ENCODE data around the gene DCBLD2. TPM values are rescaled to one million over a fixed set of nuclear protein-coding genes. Genes with fewer than 3 reads are reported as not detected.

DCBLD2 gene
- total and polyA plus RNA-seq, 2 donors (not counting 3 experiments of a cell fraction or from before 2014, with no cell fraction given): 28.7 to 77.3 TPM

GRCh38 chr3:98807561-98807960 lies 93.9 kb downstream of the DCBLD2 start:
- Histone ChIP-seq H3K4me3 (replicated peaks in 1 of 3; ENCODE audit: insufficient read depth in 1 of 3, low read depth in 1 of 3, low read length in 3 of 3) (no peak overlapping the region), H3K9me1 (replicated peaks; ENCODE audit: control insufficient read depth, extremely low read depth, insufficient read depth, low read length) (no peaks in the 10 kb centered on the region), H2AFZ (ENCODE audit: low read depth, low read length) (no peak overlapping the region), H4K20me1 (replicated peaks; ENCODE audit: control insufficient read depth, extremely low read depth, insufficient read depth, low read length) (no peaks in the 10 kb centered on the region), H3K4me1 (ENCODE audit: control insufficient read depth, extremely low read depth, insufficient read depth, low read length) (peaks cover 3% of the 10 kb centered on the region), H3K4me2 (ENCODE audit: insufficient read depth, low read length) (no peak overlapping the region), H3K27ac (ENCODE audit: insufficient read depth, low read depth, low read length) (no peak overlapping the region), H3K36me3 (ENCODE audit: control insufficient read depth in 2 of 2, extremely low read depth in 1 of 2, insufficient read depth in 2 of 2, low read length in 2 of 2) (peaks cover 9 to 27% of the 10 kb centered on the region in 2 experiments), H3K27me3 (ENCODE audit: control insufficient read depth in 2 of 2, insufficient read depth in 2 of 2, low read length in 2 of 2) (no peaks in the 10 kb centered on the region), H3K9me3 (replicated peaks; ENCODE audit: control insufficient read depth, insufficient read depth, low read length) (no peaks in the 10 kb centered on the region), H3K9ac (replicated peaks; ENCODE audit: extremely low read depth, insufficient read depth, low read length) (no peak overlapping the region), H3K79me2 (ENCODE audit: control insufficient read depth, insufficient read depth, low read length) (no peaks in the 10 kb centered on the region)
- BruUV-seq (replicated peaks): no TSS peak
- intact Hi-C loops (cut with micrococcal nuclease) (loop anchor here (2.0 kb wide), 1 partner anchor 73 kb away; no protein-coding TSS in a partner anchor), dilution Hi-C loops (cut with MboI; ENCODE audit: extremely low pct_ligation_motif_present, low sequenced_read_pairs) (loop anchor here (25.0 kb wide), 1 partner anchor 195 kb away; no protein-coding TSS in a partner anchor)
- ChIA-PET POLR2A (no interaction called here), CTCF (no interaction called here)
- FAIRE-seq: no peak
- no peak for DNase-seq (ENCODE audit: low read depth, low spot score)
- no peak for TF ChIP-seq POLR2A (IDR thresholded peaks at IDR 0.05; ENCODE audit: low read depth, low read length)
- TF ChIP-seq, protein P1, sequence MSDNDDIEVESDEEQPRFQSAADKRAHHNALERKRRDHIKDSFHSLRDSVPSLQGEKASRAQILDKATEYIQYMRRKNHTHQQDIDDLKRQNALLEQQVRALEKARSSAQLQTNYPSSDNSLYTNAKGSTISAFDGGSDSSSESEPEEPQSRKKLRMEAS (IDR thresholded peaks at IDR 0.05; ENCODE audit: insufficient read depth, insufficient read length): no peak
- TF ChIP-seq JUN (IDR thresholded peaks at IDR 0.05; ENCODE audit: borderline replicate concordance, insufficient read depth, insufficient read length, low read depth): no peak
- TF ChIP-seq FOS (IDR thresholded peaks at IDR 0.05; ENCODE audit: borderline replicate concordance, insufficient read depth, low read length): no peak
- no peak for TF ChIP-seq POLR2AphosphoS5 (IDR thresholded peaks at IDR 0.05; ENCODE audit: insufficient read depth, low read depth, low read length)
- TF ChIP-seq GATA2 (IDR thresholded peaks at IDR 0.05; ENCODE audit: insufficient read depth, insufficient read length, low read depth, low read length): no peak

DNA sequence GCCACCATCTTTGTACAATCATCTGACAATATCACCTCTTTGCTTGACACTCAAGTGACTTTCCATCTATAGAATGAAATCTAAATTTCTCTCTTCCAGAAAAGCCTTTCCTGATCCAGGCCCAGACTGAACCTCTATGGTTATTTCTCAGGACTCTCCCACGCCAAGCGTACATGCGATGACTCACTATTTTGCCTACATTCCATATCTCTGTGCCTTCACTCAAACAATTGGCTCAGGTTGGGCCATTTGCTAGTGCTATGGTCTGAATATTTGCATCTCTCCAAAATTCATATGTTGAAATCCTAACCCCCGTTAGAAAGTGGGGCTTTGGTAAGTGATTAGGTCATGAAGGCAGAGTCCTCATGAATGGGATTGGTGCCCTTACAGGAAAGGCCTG lies 94.5 kb downstream of the DCBLD2 start:
- POLR2A ChIA-PET: no interaction called here
- CTCF ChIA-PET: interaction anchor here (0.9 to 2.1 kb wide), 2 partner anchors 13 to 205 kb away, joined by 4 to 11 read pairs; no protein-coding TSS in a partner anchor
- no peak for DNase-seq (ENCODE audit: low read depth, low spot score)
- Histone ChIP-seq H3K36me3 (ENCODE audit: control insufficient read depth in 2 of 2, extremely low read depth in 1 of 2, insufficient read depth in 2 of 2, low read length in 2 of 2) (peaks cover 9 to 27% of the 10 kb centered on the region in 2 experiments), H3K79me2 (ENCODE audit: control insufficient read depth, insufficient read depth, low read length) (no peaks in the 10 kb centered on the region), H3K27ac (ENCODE audit: insufficient read depth, low read depth, low read length) (no peak overlapping the region), H3K4me1 (ENCODE audit: control insufficient read depth, extremely low read depth, insufficient read depth, low read length) (peaks cover 3% of the 10 kb centered on the region), H3K4me2 (ENCODE audit: insufficient read depth, low read length) (no peak overlapping the region), H3K9me1 (replicated peaks; ENCODE audit: control insufficient read depth, extremely low read depth, insufficient read depth, low read length) (no peaks in the 10 kb centered on the region), H3K4me3 (replicated peaks in 1 of 3; ENCODE audit: insufficient read depth in 1 of 3, low read depth in 1 of 3, low read length in 3 of 3) (no peak overlapping the region), H3K9me3 (replicated peaks; ENCODE audit: control insufficient read depth, insufficient read depth, low read length) (no peaks in the 10 kb centered on the region), H4K20me1 (replicated peaks; ENCODE audit: control insufficient read depth, extremely low read depth, insufficient read depth, low read length) (no peaks in the 10 kb centered on the region), H3K27me3 (ENCODE audit: control insufficient read depth in 2 of 2, insufficient read depth in 2 of 2, low read length in 2 of 2) (no peaks in the 10 kb centered on the region), H3K9ac (replicated peaks; ENCODE audit: extremely low read depth, insufficient read depth, low read length) (no peak overlapping the region), H2AFZ (ENCODE audit: low read depth, low read length) (no peak overlapping the region)
- no peak for FAIRE-seq
- TF ChIP-seq, protein P1 (IDR thresholded peaks at IDR 0.05; ENCODE audit: insufficient read depth, insufficient read length): no peak
- no peak for TF ChIP-seq POLR2A (IDR thresholded peaks at IDR 0.05; ENCODE audit: low read depth, low read length)
- TF ChIP-seq MYC (IDR thresholded peaks at IDR 0.05; ENCODE audit: low read depth, low read length): no peak
- TF ChIP-seq, protein P2, sequence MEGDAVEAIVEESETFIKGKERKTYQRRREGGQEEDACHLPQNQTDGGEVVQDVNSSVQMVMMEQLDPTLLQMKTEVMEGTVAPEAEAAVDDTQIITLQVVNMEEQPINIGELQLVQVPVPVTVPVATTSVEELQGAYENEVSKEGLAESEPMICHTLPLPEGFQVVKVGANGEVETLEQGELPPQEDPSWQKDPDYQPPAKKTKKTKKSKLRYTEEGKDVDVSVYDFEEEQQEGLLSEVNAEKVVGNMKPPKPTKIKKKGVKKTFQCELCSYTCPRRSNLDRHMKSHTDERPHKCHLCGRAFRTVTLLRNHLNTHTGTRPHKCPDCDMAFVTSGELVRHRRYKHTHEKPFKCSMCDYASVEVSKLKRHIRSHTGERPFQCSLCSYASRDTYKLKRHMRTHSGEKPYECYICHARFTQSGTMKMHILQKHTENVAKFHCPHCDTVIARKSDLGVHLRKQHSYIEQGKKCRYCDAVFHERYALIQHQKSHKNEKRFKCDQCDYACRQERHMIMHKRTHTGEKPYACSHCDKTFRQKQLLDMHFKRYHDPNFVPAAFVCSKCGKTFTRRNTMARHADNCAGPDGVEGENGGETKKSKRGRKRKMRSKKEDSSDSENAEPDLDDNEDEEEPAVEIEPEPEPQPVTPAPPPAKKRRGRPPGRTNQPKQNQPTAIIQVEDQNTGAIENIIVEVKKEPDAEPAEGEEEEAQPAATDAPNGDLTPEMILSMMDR (IDR thresholded peaks at IDR 0.05; ENCODE audit: extremely low read depth in 1 of 2, insufficient read depth in 1 of 2, low read depth in 1 of 2, low read length in 2 of 2): no peak
- no peak for TF ChIP-seq GATA2 (IDR thresholded peaks at IDR 0.05; ENCODE audit: insufficient read depth, insufficient read length, low read depth, low read length)
- no peak for TF ChIP-seq EZH2 (IDR thresholded peaks at IDR 0.05; ENCODE audit: borderline replicate concordance, low read depth, low read length, severe bottlenecking)
- peak; percentile 11 for TF ChIP-seq JUN (IDR thresholded peaks at IDR 0.05; ENCODE audit: borderline replicate concordance, insufficient read depth, insufficient read length, low read depth)
- TF ChIP-seq FOS (IDR thresholded peaks at IDR 0.05; ENCODE audit: borderline replicate concordance, insufficient read depth, low read length): peak; percentile 18
- no peak for TF ChIP-seq POLR2AphosphoS5 (IDR thresholded peaks at IDR 0.05; ENCODE audit: insufficient read depth, low read depth, low read length)
- dilution Hi-C loops (cut with MboI; ENCODE audit: extremely low pct_ligation_motif_present, low sequenced_read_pairs): loop anchor here (25.0 kb wide), 1 partner anchor 195 kb away; no protein-coding TSS in a partner anchor
- intact Hi-C loops (cut with micrococcal nuclease): loop anchor here (2.0 kb wide), 1 partner anchor 72 kb away; no protein-coding TSS in a partner anchor
- BruUV-seq (replicated peaks): no TSS peak
